Measurements from ENCODE around the gene KCTD3.

- TF ChIP-seq CTCF (IDR thresholded peaks at IDR 0.05) (no peak), POLR2A (IDR thresholded peaks at IDR 0.05) (no peak)
Measured at GRCh38 chr1:215542301-215542700, 24.8 kb upstream of the KCTD3 start.
